Measurements from ENCODE around the gene PRKG1. TPM values are rescaled to one million over a fixed set of nuclear protein-coding genes. Genes with fewer than 3 reads are reported as not detected.

The PRKG1 gene
- total RNA-seq, 2 donors from 2014 or later, result 17.8 to 31.1 TPM

DNA sequence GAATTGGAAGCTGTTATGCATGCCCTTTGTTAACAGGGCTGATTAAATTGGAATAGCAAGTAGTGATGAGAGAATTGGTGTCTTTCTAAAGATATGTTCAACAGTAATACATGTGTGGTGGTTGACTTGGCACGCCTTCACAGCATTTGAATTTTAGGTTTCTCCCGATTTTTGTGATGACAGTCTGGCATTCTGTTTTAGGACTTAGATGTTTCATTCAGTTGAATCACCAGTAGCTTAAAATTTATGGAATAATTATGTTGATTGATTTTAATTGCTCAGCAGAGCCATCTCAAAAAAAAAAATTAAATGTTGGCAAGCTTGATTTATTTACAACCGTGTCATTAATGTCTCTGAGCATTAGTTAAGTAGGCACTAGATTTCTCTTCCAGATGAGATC lies 405.4 kb downstream of the PRKG1 start:
- H3K4me1 ChIP-seq, result no peaks in the 10 kb centered on the region
- TF ChIP-seq CTCF (IDR thresholded peaks at IDR 0.05), result no peak
- H3K36me3 ChIP-seq, result no peaks in the 10 kb centered on the region
- DNase-seq (ENCODE audit: low spot score), result no peak
- no peak overlapping the region for H3K4me3 ChIP-seq
- no peaks in the 10 kb centered on the region for H3K9me3 ChIP-seq
- no peak overlapping the region for H3K27ac ChIP-seq
- no peaks in the 10 kb centered on the region for H3K27me3 ChIP-seq

- H3K4me1 ChIP-seq, result no peaks in the 10 kb centered on the region
- H3K27ac ChIP-seq, result no peak overlapping the region
- no peaks in the 10 kb centered on the region for H3K36me3 ChIP-seq
- TF ChIP-seq CTCF (IDR thresholded peaks at IDR 0.05), result no peak
- DNase-seq (ENCODE audit: low spot score), result no peak
- H3K9me3 ChIP-seq, result no peaks in the 10 kb centered on the region
- no peak overlapping the region for H3K4me3 ChIP-seq
- no peaks in the 10 kb centered on the region for H3K27me3 ChIP-seq
Measured at GRCh38 chr10:51485668-51486067, 411.4 kb downstream of the PRKG1 start.

DNA sequence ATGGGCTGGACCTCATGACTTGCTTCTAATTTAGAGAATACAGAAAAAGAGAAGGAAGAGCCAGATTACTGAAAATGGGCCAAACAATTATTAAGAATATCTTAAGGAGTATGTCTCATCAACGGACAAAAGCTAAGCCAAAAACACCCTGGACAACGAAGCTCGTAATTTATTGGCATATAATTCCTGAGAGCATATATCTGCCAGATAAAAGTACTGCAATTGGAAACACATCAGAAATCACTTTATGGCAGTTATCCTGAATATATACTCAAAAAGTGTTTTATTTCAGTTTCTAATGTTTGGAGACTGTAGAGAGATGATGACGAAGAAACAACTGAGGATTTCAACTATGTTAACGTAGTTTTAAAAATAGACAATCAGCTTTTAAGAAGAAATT lies 413.3 kb downstream of the PRKG1 start:
- no peak for TF ChIP-seq CTCF (IDR thresholded peaks at IDR 0.05)
- H3K4me3 ChIP-seq, result no peak overlapping the region
- no peaks in the 10 kb centered on the region for H3K4me1 ChIP-seq
- no peak overlapping the region for H3K27ac ChIP-seq
- H3K36me3 ChIP-seq, result no peaks in the 10 kb centered on the region
- DNase-seq (ENCODE audit: low spot score), result no peak
- H3K9me3 ChIP-seq, result no peaks in the 10 kb centered on the region
- no peaks in the 10 kb centered on the region for H3K27me3 ChIP-seq

DNA sequence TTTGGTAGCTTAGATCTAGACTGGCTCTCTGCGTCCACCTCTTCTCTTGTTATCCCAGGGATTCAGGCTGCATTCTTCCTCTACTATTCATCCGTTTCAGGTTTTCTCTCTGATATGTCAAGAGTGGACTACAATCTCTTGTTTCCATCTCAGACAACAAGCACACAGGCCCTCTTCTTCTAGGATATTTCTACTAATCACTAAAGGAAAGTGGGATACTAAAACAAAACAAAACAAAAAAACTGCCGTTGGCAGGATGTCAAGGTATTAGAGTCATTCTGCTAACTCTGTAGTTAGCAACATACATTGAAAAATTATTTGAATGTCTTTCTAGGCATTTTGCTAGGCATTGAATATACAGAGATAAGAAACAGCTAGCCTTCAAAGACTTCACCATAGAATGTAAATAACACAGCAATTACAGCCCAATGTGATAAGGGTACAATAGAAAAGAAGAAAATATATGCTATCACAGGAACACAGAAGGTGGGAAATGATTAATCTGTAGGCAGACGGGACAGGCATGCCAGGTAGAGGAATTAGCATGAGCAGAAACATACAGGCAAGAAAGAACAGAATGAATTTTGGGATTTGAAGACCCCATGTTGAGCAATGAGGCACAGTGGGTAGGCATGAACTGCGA lies 414.6 kb downstream of the PRKG1 start:
- Histone ChIP-seq H3K27me3 (no peaks in the 10 kb centered on the region), H3K4me3 (no peak overlapping the region), H3K36me3 (no peaks in the 10 kb centered on the region), H3K4me1 (no peaks in the 10 kb centered on the region), H3K27ac (no peak overlapping the region), H3K9me3 (no peaks in the 10 kb centered on the region)
- TF ChIP-seq CTCF (IDR thresholded peaks at IDR 0.05), result no peak
- no peak for DNase-seq (ENCODE audit: low spot score)

DNA sequence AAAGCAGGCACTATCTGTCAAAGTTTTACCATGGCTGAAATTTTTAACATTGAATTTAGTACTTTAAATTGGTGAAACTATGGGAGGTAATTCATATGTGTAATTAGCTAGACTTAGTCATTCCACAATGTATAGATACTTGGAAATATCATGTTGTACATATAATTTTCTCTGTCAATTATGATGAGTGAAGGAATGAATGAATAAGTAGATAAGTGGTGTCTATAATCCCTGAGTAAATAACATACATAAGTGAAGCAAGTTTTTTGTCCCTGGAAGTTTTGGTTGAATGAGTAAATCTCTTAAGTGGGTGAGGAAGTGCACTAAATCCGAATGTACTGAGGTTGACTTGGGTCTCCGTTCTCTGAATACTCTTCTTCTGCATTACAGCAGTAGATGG lies 424.1 kb downstream of the PRKG1 start:
- Histone ChIP-seq H3K27me3 (no peaks in the 10 kb centered on the region), H3K9me3 (no peaks in the 10 kb centered on the region), H3K36me3 (no peaks in the 10 kb centered on the region), H3K4me3 (no peak overlapping the region), H3K27ac (no peak overlapping the region), H3K4me1 (no peaks in the 10 kb centered on the region)
- no peak for DNase-seq (ENCODE audit: low spot score)
- TF ChIP-seq CTCF (IDR thresholded peaks at IDR 0.05), result no peak

- no peaks in the 10 kb centered on the region for H3K27me3 ChIP-seq
- no peaks in the 10 kb centered on the region for H3K36me3 ChIP-seq
- H3K4me3 ChIP-seq, result no peak overlapping the region
- no peaks in the 10 kb centered on the region for H3K4me1 ChIP-seq
- no peak for DNase-seq (ENCODE audit: low spot score)
- H3K27ac ChIP-seq, result no peak overlapping the region
- no peak for TF ChIP-seq CTCF (IDR thresholded peaks at IDR 0.05)
- no peaks in the 10 kb centered on the region for H3K9me3 ChIP-seq
Measured at GRCh38 chr10:51501396-51501795, 427.1 kb downstream of the PRKG1 start.

All from right atrium auricular region (tissue), 2 donors.